Activated naive CD8-positive, alpha-beta T cell (primary cell): ENCODE results near the gene SLC6A3.

Experiments used
- H3K27ac Mint-ChIP-seq: one replicate; pipeline ENCODE4 v1.8.0; 2021; ENCODE audit warnings: mixed read lengths
- H3K27me3 Mint-ChIP-seq: one replicate; pipeline ENCODE4 v1.8.0; 2021; ENCODE audit warnings: mixed read lengths
- H3K36me3 Mint-ChIP-seq: one replicate; pipeline ENCODE4 v1.8.0; 2021; ENCODE audit warnings: mixed read lengths
- H3K4me1 Mint-ChIP-seq: one replicate; pipeline ENCODE4 v1.8.0; 2021; ENCODE audit warnings: low read depth, mixed read lengths
- H3K4me3 Mint-ChIP-seq: one replicate; pipeline ENCODE4 v1.8.0; 2021; ENCODE audit warnings: mild to moderate bottlenecking, mixed read lengths
- H3K9me3 Mint-ChIP-seq: one replicate; pipeline ENCODE4 v1.8.0; 2021; ENCODE audit warnings: low read depth, mixed read lengths

SLC6A3 gene

DNA sequence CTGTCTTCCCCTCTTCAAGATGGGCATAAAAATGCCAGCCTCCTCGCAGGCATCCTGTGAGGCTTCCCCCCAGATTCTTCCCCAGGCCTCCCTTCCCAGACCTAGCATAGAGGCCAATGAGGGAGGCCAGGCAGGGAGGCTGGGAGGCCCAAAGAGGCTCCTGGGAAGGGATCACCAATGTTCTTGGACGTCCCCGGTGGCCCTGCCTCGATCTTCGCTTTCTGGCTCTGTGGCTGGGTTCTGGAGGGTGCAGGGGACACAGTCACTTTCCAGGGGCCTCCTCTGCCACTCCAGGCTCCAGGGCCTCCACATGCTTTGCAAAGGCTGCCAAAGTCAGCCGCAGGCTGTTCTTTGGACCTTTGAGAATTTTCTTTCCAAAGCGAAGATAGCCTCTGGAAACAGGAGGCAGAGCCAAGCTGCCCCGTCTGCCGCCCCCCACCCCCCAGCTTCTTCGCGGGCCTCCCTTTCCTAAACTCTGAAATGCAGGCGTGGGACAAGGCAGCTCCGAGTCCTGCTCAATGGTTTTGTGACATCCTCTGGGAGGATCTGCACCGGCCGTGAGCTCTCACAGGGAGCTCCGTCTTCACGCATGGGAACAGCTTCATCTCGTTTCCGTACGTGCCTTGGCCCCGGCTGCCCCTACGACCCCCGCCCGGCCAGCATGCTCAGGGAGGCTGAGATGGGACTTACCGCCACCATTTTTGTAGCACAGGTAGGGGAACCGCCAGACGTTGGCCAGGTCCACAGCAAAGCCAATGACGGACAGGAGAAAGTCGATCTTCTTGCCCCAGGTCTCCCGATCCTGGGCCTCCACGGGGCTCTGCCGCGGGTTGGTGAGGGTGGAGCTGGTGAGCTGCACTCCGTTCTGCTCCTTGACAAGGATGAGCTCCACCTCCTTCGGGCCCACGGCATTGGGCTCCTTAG is 2.8 kb downstream of the SLC6A3 start:
- Mint-ChIP-seq H3K27me3 (peaks cover 28% of the 10 kb centered on the region), H3K27ac (no peak overlapping the region), H3K4me1 (peaks cover 16% of the 10 kb centered on the region), H3K36me3 (peaks cover 8% of the 10 kb centered on the region), H3K9me3 (peaks cover 8% of the 10 kb centered on the region), H3K4me3 (no peak overlapping the region)

DNA sequence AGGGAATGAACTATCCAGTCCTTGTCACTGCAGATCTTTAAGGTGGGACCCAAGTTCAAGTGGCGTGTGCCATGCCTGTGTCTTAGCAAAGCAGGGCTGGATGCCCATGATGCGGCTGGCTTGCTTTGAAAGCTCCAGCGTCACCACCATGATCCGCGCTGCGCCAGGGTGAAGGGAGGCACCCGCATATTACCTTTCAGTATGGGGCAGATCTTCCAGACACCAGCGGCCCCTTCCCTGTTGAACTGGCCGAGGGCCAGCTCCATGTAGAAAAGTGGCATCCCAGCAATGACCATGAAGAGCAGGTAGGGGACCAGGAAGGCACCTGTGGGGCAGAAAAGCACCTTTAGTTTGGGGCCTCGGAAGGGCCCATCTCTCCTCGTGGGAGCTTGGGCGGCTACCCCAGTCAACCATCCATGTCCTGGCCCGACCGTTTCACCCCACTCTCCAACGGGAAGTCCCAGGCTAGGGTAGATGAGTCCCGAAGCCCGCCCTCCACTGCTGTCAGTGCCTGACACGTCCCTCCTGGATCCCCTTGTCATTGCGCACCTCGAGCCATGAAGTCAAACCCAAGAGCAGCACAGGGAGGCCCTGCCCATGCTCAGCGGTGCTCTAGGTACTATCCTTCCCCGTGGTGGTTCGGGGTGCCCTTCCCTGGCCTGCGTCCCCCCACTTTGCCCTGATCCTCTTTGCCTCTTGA is 3.9 kb downstream of the SLC6A3 start:
- no peak overlapping the region for H3K4me3 Mint-ChIP-seq
- H3K9me3 Mint-ChIP-seq, result peaks cover 8% of the 10 kb centered on the region
- H3K4me1 Mint-ChIP-seq, result peaks cover 6% of the 10 kb centered on the region
- no peak overlapping the region for H3K27ac Mint-ChIP-seq
- H3K36me3 Mint-ChIP-seq, result peaks cover 8% of the 10 kb centered on the region
- peaks cover 28% of the 10 kb centered on the region for H3K27me3 Mint-ChIP-seq

DNA sequence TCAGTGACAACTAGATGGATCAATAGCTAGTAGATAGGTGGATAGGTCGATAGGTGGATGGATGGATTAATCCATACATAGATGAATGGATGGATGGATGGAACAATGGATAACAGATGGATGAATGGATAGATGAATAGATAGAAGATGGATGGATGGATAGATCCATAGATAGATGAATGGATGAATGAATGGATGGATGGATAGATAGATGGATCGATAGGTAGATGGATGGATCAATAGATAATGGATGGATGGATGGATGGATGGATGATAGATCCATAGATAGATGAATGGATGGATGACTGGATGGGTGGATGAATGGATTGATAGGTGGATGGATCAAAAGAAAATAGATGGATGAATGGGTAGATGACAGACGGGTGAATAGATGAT is 5.1 kb downstream of the SLC6A3 start:
- Mint-ChIP-seq H3K27ac (no peak overlapping the region), H3K4me1 (peaks cover 6% of the 10 kb centered on the region), H3K27me3 (peaks cover 28% of the 10 kb centered on the region)

DNA sequence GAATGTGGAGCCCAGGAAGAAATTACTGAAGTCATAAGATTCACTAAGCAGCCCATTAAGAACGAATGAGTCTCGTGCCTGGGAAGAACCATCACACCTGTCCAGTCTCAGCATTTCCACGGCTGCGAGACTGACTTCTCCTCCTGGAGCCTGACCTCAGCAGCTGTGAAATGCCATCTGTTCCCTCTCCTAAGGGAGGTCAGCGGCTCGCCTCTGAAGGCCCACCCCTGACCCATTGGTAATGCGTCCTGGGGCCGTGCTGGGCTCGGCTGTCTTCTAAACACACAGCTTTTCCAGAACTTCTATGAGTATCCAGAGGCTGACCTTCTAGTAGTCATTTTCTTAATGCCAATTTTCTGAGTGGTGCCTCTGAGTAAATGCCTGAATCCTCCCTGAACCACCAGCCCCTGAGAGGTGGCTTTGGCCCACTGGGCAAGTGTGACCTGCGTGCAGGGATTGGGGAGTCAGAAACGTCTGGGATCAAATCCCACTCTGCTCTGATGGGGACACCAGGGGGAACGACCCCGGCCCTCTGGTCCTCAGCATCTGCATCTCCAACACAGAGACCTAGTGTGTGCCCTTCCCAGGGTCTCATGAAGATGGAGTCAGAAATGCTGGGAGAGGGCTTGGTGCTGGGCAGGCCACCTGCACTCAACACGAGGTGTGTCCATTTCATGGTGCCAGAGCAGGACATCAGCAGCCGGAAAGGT is 5.7 kb downstream of the SLC6A3 start:
- Mint-ChIP-seq H3K36me3 (peaks cover 8% of the 10 kb centered on the region), H3K4me3 (no peak overlapping the region), H3K27ac (no peak overlapping the region), H3K9me3 (peaks cover 8% of the 10 kb centered on the region), H3K27me3 (peaks cover 28% of the 10 kb centered on the region), H3K4me1 (peaks cover 6% of the 10 kb centered on the region)

More for the DNA sequence above, 5.1 kb downstream of the SLC6A3 start:
- H3K9me3 Mint-ChIP-seq, result peaks cover 8% of the 10 kb centered on the region
- H3K4me3 Mint-ChIP-seq, result no peak overlapping the region
- peaks cover 8% of the 10 kb centered on the region for H3K36me3 Mint-ChIP-seq

DNA sequence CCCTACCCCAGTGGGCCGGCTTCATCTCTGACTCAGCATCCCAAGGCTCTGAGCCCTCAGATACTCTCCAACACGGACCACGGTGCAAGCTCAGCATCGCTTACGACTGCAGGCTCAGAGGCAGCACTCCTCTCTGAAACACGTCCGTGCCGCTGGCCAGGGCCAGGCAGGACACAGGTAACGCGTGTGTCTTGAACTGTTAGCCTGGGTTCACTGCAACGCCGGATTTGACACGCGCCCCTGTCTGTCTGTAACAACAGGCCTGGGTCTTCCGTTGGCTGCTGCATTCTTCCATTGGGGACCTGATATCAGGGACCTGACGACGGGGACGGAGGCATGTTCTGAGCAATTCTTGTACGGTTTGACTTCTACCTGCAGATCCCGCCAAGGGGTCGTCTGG is 6.4 kb downstream of the SLC6A3 start:
- Mint-ChIP-seq H3K4me3 (no peak overlapping the region), H3K9me3 (peaks cover 8% of the 10 kb centered on the region), H3K36me3 (peaks cover 8% of the 10 kb centered on the region), H3K27ac (no peak overlapping the region), H3K4me1 (peaks cover 1% of the 10 kb centered on the region), H3K27me3 (peaks cover 23% of the 10 kb centered on the region)

DNA sequence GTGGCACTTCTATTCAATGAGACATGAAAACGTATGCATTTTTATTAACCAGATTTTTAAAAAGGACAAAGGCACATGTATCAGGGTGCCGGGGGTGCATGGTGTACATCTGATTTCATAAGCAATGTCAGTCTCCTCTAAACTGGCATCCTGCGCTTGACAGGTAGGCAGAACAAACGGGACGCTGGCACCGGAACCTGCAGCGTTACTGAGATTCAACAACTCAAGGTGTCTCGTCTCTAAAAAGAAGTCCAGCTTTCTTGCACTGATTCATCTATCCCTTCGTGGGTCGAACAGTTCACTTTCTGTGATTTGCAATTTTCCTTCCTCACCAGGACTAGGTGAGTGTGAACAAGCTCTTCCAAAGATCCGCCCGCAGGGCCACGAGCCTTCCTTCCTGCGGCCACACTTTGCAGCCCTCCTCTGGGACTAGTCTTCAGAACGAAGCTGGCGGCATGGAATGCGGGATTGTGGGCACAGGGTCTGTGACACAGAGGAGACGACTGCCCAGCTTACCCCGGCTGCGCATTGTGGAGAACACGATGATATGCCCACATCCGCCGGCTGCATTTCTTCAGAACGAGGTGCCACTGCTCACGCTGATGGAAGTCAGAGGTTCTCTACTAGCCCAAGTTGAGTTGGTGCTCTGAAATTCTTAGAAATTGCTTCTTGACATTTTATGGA is 7.2 kb downstream of the SLC6A3 start:
- H3K4me1 Mint-ChIP-seq, result no peaks in the 10 kb centered on the region
- H3K36me3 Mint-ChIP-seq, result peaks cover 8% of the 10 kb centered on the region
- peaks cover 8% of the 10 kb centered on the region for H3K9me3 Mint-ChIP-seq
- peaks cover 18% of the 10 kb centered on the region for H3K27me3 Mint-ChIP-seq
- H3K27ac Mint-ChIP-seq, result no peak overlapping the region
- no peak overlapping the region for H3K4me3 Mint-ChIP-seq

DNA sequence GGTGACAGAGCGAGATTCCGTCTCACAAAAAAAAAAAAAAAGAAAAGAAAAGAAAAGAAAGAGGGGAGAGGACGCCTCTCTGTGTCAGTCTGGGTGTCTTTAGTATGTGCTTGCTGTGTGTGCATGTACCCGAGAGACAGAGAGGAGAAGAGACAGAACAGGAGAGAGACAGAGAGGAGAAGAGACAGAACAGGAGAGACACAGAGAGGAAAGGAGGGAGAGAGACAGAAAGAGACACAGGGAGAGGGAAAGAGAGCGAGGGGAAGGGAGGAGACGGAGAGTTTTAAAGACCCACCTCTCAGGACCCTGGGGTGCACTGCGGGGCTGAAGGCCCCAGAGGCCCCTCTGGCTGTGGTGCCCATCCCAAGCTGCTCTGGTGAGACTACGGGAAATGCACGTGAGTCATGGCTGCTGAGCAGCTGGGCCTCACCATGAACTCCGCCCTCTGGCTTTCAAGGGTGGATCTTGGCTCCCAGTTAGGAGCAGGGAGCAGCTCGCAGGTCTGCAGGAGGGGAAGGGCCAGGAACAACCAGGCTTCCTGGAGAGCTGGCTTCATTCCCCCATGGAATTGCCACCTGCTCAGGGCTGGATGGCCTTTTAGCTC is 7.9 kb downstream of the SLC6A3 start:
- Mint-ChIP-seq H3K27me3 (peaks cover 15% of the 10 kb centered on the region), H3K4me1 (no peaks in the 10 kb centered on the region), H3K36me3 (peaks cover 8% of the 10 kb centered on the region), H3K9me3 (peaks cover 8% of the 10 kb centered on the region), H3K27ac (no peak overlapping the region), H3K4me3 (no peak overlapping the region)

DNA sequence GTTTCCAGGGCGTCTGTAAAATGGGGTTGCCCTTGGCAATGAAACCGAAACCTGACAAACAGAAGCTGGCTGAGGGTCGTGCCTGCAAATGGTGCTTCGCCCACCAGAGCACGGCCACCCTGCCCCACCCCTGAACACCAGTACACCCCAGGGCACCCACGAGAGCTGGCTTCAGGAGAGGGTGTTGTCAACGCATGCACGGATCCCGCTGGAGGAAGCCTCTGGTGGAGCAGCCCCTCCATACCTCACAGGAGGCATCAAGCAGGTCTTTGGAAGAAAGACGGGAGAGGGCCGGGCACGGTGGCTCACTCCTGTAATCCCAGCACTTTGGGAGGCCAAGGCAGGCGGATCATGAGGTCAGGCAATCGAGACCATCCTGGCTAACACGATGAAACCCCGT is 8.6 kb downstream of the SLC6A3 start:
- Mint-ChIP-seq H3K4me1 (no peaks in the 10 kb centered on the region), H3K36me3 (peaks cover 8% of the 10 kb centered on the region), H3K27ac (no peak overlapping the region), H3K4me3 (no peak overlapping the region), H3K9me3 (peaks cover 8% of the 10 kb centered on the region), H3K27me3 (peaks cover 15% of the 10 kb centered on the region)

DNA sequence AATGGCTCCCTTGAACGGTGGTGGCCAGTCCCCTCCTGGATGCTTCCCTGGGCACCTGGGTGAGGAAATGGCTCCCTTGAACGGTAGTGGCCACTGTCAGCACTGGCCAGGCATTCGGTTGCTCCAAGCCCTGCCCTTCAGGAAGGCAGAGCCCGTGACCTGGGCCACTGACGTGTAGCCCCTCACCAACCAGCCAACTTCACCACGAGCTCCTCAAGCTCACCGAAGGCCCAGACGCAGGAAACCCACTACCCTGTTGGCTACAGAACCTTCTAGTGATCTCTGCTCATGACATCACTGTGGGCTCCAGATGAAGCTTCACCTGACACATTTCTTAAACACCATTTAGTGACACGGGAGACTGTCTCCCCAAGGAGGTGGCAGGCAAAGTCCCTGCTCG is 9.2 kb downstream of the SLC6A3 start:
- Mint-ChIP-seq H3K27me3 (peaks cover 14% of the 10 kb centered on the region), H3K4me1 (no peaks in the 10 kb centered on the region), H3K9me3 (peaks cover 8% of the 10 kb centered on the region), H3K36me3 (peaks cover 8% of the 10 kb centered on the region), H3K4me3 (no peak overlapping the region), H3K27ac (no peak overlapping the region)

DNA sequence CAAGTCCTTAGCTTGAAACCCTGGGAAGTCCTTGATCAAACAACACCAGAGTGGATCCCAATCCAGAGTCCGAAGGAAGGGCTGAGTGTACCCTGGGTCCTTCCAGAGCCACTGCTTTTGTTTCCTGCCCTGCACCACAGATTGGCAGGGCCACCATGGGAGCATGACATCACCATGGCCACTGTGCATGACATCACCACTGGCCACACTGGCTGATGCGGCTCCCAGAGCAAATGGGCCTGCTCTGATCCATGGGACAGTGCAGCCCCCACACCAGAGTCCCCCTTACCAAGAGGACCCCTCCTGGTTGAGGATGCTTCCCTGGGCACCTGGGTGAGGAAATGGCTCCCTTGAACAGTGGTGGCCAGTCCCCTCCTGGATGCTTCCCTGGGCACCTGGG is 9.9 kb downstream of the SLC6A3 start:
- H3K9me3 Mint-ChIP-seq, result peaks cover 5% of the 10 kb centered on the region
- no peaks in the 10 kb centered on the region for H3K4me1 Mint-ChIP-seq
- peaks cover 5% of the 10 kb centered on the region for H3K36me3 Mint-ChIP-seq
- H3K27ac Mint-ChIP-seq, result no peak overlapping the region
- no peak overlapping the region for H3K4me3 Mint-ChIP-seq
- H3K27me3 Mint-ChIP-seq, result peaks cover 10% of the 10 kb centered on the region

DNA sequence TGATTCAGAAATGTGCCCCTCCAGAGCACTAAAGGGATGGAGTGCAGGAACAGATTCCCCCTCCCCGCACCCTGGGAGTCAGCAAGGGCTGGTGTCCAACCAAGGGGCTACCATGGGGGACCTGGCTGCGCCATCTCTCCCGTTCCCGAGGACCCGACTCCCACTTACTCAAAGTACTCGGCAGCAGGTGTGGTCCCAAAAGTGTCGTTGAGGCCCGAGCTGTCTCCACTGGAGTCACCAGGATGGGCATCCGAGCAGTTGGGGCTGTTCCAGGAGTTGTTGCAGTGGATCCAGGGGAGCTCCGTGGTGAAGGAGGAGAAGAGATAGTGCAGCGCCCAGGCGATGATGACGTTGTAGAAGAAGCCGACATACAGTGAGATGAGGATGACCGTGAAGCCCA is 12.9 kb downstream of the SLC6A3 start:
- peaks cover 1% of the 10 kb centered on the region for H3K27me3 Mint-ChIP-seq
- no peak overlapping the region for H3K4me3 Mint-ChIP-seq
- no peaks in the 10 kb centered on the region for H3K4me1 Mint-ChIP-seq
- peaks cover 8% of the 10 kb centered on the region for H3K36me3 Mint-ChIP-seq
- no peak overlapping the region for H3K27ac Mint-ChIP-seq
- peaks cover 14% of the 10 kb centered on the region for H3K9me3 Mint-ChIP-seq

DNA sequence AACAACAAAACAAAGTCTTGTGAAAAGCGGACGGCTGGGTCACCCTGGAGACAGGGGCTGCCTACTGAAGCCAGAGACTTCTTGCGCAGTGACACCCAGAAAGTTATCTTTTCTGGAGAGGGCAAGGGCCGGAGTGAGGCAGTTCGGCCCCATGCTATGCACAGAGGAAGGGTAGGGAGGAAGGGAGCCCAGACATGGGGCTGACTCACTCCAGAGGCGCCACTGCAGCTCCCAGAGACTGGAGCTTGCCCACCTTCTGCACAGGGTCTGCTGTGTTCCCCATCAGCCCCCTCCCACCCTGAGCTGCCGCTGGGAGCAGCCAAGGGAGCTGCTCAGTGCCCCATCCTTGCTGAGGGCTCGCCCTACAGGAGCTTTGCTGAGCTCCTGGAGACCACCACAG is 13.3 kb downstream of the SLC6A3 start:
- peaks cover 1% of the 10 kb centered on the region for H3K27me3 Mint-ChIP-seq
- no peak overlapping the region for H3K27ac Mint-ChIP-seq
- H3K9me3 Mint-ChIP-seq, result peaks cover 18% of the 10 kb centered on the region
- no peak overlapping the region for H3K4me3 Mint-ChIP-seq
- H3K36me3 Mint-ChIP-seq, result peaks cover 8% of the 10 kb centered on the region
- H3K4me1 Mint-ChIP-seq, result no peaks in the 10 kb centered on the region

DNA sequence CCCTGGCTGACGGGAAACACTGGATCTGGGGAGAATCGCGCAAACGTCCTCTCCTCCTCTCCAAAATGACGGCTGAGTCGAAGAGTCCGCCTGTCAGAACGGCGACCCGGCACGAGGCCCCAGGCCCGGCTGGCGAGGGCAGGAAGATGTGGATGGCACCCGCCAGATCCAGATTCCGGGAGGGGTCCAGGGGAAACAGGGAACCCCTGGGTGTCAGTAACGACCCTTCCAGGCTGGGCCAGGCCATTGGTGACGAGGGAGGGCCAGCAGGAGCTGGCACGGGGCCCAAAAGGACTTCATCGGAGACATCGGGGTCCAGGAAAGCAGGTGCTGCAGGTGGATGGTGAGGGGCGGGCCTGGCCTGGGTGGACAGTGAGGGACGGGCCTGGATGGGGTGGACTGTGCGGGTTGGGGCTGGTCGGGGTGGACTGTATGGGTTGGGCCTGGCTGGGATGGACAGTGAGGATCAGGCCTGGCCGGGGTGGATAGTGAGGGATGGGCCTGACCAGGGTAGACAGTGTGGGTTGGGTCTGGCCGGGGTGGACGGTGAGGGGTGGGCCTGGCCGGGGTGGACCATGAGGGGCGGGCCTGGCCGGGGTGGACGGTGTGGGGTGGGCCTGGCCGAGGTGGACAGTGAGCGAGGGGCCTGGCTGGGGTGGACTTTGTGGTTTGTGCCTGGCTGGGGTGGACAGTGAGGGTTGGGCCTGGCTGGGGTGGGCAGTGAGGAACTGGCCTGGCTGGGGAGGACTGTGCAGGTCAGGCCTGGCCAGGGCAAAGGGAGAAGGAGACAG is 14.0 kb downstream of the SLC6A3 start:
- no peaks in the 10 kb centered on the region for H3K4me1 Mint-ChIP-seq
- H3K4me3 Mint-ChIP-seq, result no peak overlapping the region
- H3K9me3 Mint-ChIP-seq, result peaks cover 24% of the 10 kb centered on the region
- H3K27ac Mint-ChIP-seq, result no peak overlapping the region
- H3K27me3 Mint-ChIP-seq, result peaks cover 1% of the 10 kb centered on the region
- H3K36me3 Mint-ChIP-seq, result peaks cover 8% of the 10 kb centered on the region
